Kidney epithelial cell (primary cell): ENCODE data around the gene SRSF2. TPM values are rescaled to one million over a fixed set of nuclear protein-coding genes. Genes with fewer than 3 reads are reported as not detected.

Source experiments
- DNase-seq: peaks from one replicate; pipeline ENCODE4 v3.0.0-alpha.2; 2010; ENCODE audit warnings: low read depth
- H3K27me3 ChIP-seq: 2 replicates; pipeline ENCODE4 v1.6.0; 2011; ENCODE audit warnings: low read length; ENCODE audit not compliant: control insufficient read depth, insufficient read depth
- H3K36me3 ChIP-seq: 2 replicates; pipeline ENCODE4 v1.5.1; 2011; ENCODE audit warnings: low read length; ENCODE audit not compliant: control insufficient read depth, insufficient read depth
- H3K4me3 ChIP-seq: 2 replicates; pipeline ENCODE4 v1.5.1; 2011; ENCODE audit warnings: low read depth, mild to moderate bottlenecking, control low read depth, low read length
- total RNA-seq: library from RNA; depleted of rRNA; stranded (reverse); fragments of >200 nt; gene quantifications from 2 replicates; pipeline ENCODE4 v1.2.3, GENCODE V29; 2015
- TF ChIP-seq, protein P1 (sequence below): IDR thresholded peaks from 2 replicates; pipeline ENCODE4 v1.5.1; 2011; ENCODE audit warnings: mild to moderate bottlenecking, moderate library complexity, low read length, control low read depth, inconsistent platforms; ENCODE audit not compliant: insufficient read depth, poor library complexity, severe bottlenecking

Gene SRSF2
- total RNA-seq, 1 donor from 2014 or later, result 185 TPM

DNA sequence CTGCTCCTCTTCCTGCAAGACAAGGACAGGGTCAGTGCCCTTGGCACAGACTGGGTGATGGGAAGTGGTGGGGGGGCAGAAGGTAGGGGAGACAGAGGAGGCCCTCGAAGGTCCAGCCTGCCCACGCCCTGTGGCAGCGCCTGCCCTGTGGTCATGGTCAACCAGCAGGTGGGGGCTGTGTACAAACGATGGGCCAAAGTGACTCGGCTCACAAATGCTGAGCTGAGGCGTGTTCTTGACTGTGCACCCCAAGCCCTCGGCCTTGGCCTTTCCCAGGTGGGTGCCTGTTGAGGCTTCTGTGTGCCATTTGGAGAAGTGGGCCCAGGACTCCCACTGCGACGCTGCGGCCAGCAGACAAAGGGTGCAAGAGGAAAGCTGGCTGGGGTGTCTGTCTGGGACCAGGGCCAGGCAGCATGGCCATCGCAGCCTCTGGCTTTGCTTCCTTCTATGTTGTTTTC, 48.9 kb downstream of the SRSF2 start:
- DNase-seq, result no peak
- H3K36me3 ChIP-seq, result no peaks in the 10 kb centered on the region
- no peak overlapping the region for H3K4me3 ChIP-seq
- TF ChIP-seq, protein P1, sequence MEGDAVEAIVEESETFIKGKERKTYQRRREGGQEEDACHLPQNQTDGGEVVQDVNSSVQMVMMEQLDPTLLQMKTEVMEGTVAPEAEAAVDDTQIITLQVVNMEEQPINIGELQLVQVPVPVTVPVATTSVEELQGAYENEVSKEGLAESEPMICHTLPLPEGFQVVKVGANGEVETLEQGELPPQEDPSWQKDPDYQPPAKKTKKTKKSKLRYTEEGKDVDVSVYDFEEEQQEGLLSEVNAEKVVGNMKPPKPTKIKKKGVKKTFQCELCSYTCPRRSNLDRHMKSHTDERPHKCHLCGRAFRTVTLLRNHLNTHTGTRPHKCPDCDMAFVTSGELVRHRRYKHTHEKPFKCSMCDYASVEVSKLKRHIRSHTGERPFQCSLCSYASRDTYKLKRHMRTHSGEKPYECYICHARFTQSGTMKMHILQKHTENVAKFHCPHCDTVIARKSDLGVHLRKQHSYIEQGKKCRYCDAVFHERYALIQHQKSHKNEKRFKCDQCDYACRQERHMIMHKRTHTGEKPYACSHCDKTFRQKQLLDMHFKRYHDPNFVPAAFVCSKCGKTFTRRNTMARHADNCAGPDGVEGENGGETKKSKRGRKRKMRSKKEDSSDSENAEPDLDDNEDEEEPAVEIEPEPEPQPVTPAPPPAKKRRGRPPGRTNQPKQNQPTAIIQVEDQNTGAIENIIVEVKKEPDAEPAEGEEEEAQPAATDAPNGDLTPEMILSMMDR, result no peak
- H3K27me3 ChIP-seq, result no peaks in the 10 kb centered on the region

DNA sequence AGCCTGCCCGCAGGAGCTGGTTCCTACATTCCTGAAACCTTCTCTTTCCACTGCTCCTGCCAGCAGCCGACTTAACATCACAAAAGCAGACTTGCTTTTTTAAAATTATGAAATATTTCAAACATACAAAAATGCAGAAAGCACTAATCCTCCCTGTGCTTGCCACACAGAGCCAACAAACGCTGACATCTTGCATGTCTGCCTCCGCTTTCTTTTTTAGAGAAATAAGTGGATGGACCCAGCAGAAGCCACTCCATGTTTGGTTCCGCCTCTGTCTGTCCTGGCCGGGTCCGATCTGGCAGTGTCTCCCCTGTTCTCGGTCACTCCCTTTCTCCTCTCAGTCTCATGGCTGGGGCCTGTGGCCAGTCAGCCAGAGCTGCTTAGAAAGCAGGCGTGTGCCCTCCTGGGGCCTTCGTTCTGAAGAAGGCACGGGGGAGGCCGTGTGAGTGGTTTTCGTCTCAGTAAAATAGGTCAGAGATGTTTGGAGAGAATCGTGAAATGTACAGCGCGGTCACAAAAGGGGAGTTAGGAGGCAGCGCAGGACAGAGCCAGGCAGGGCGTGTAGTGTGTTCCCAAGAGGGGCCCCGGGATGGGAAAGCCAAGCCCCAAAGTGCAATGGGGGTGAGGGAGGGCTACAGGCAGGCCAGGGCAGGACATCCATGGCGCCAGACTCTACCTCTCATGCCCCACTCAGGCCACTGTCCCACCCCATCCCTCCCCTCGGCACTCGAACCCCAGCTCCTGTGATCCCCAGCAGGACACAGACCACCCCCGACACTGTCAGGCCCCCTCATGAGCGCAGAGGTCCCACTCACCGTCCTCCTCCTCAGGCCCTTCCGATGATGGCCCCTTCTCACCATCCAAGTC, 49.6 kb downstream of the SRSF2 start:
- H3K4me3 ChIP-seq, result no peak overlapping the region
- no peaks in the 10 kb centered on the region for H3K27me3 ChIP-seq
- TF ChIP-seq, protein P1, result no peak
- no peak for DNase-seq
- no peaks in the 10 kb centered on the region for H3K36me3 ChIP-seq

DNA sequence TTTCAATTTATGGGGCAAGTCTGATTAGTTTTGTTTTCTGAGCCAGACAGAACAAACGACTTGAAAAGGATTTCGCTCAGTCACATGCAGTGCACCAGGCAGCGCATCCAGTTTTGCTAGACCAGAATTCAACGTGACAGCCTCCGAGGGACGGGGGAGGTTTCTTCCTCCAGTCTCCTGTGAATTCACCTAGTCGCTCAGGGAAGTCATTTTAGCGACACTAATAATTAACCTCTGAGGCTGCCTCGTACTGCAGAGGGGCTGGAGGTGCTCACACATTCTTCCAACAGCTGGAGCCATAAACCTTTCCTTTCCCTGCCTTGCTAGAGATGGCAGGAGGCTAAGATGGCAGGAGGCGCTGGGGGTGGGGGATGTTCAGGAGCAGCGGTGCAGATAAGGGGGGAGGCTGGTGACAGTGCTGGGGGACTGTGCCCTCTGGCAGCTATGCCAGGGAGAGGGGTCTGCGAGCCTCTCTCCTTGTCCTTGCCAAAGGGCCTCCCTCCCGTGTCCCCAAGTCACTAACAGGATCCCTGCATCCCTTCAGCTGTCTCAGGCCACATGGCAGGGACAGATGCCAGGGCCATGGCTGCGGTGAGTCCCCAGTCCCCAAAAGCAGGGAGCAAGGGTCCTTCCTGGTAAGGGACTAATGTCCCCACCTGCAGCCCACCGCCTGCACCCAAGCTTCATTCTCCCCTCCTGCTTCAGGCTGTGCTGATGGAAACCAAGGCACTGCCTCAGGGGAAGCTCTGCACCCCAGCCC, 50.4 kb downstream of the SRSF2 start:
- TF ChIP-seq, protein P1, result no peak
- no peak overlapping the region for H3K4me3 ChIP-seq
- DNase-seq, result no peak

DNA sequence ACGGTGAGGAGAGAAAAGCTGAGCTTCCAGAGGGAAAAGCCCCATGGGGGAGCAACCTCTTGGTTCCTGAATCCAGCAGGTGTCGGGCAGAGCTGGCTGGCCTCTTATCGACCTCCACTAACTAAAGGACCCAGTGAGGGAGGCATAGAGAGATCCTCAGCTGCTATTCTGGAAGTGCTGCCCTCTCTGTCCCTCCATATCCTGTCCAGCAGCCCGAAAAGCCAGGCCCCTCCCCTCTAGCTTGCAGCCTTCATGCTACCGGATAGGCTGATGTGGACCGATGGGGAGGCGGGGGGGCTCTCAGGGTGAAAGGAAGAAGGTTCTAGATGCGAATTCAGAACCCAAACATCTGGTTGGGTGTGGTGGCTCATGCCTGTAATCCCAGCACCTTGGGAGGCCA, 51.3 kb downstream of the SRSF2 start:
- Histone ChIP-seq H3K4me3 (no peak overlapping the region), H3K36me3 (no peaks in the 10 kb centered on the region), H3K27me3 (no peaks in the 10 kb centered on the region)
- TF ChIP-seq, protein P1, result no peak
- no peak for DNase-seq

More for the DNA sequence above, 50.4 kb downstream of the SRSF2 start:
- Histone ChIP-seq H3K27me3 (no peaks in the 10 kb centered on the region), H3K36me3 (no peaks in the 10 kb centered on the region)

DNA sequence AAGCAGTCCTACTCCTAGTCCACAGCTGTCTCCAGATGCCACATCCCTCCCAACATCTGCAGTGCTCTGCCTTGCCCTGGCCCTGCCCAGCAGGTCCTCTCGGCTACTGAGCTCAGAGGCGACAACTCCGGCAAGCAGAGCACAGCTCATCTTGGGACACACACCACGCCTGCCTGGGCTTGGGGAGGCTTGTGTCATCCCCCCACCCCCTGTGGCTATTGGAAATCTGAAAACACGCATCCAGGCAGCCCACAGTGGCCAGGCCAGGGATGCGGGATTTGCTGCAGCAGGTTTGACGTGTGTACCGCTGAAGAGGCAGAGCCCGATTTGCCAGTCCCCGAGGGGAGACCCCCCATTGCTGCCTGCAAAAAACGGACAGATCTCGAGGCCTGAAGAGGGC, 51.8 kb downstream of the SRSF2 start:
- Histone ChIP-seq H3K27me3 (no peaks in the 10 kb centered on the region), H3K4me3 (no peak overlapping the region), H3K36me3 (no peaks in the 10 kb centered on the region)
- DNase-seq, result no peak
- TF ChIP-seq, protein P1, result no peak
